Activated effector memory CD4-positive, alpha-beta T cell treated with anti-CD3 and anti-CD28 coated beads, Interleukin-2, amount 50 U/mL, for 16 hours (primary cell): ENCODE measurements around the gene PAQR8.
"Not testable (repeated sequence)": the region's sequence is repeated elsewhere in the genome, so short reads cannot be mapped to it uniquely, and the experiment has no call there.

Experiments
- DNase-seq: peaks from one replicate; pipeline ENCODE4 v3.0.0-alpha.2; 2020

PAQR8 gene

GRCh38 chr6:52384145-52384766 lies 22.3 kb downstream of the PAQR8 start:
- no peak for DNase-seq

- DNase-seq, result no peak
These were observed 23.1 kb downstream of the PAQR8 start for GRCh38 chr6:52385074-52385473.

GRCh38 chr6:52388119-52388518 lies 26.2 kb downstream of the PAQR8 start:
- not testable (repeated sequence) for DNase-seq

- DNase-seq, result no peak
These were observed 26.8 kb downstream of the PAQR8 start for GRCh38 chr6:52388790-52389189.

- no peak for DNase-seq
These were observed 27.3 kb downstream of the PAQR8 start for GRCh38 chr6:52389264-52389625.

- DNase-seq, result peak; percentile 83
These were observed 27.8 kb downstream of the PAQR8 start for GRCh38 chr6:52389626-52390360.

GRCh38 chr6:52390361-52390727 lies 28.4 kb downstream of the PAQR8 start:
- peak; percentile 79 for DNase-seq

- DNase-seq, result no peak
These were observed 29.6 kb downstream of the PAQR8 start for GRCh38 chr6:52391599-52391998.

GRCh38 chr6:52392944-52393343 lies 31.0 kb downstream of the PAQR8 start:
- no peak for DNase-seq

- DNase-seq, result no peak
These were observed 31.8 kb downstream of the PAQR8 start for GRCh38 chr6:52393780-52394179.

GRCh38 chr6:52394251-52394666 lies 32.3 kb downstream of the PAQR8 start:
- no peak for DNase-seq

- DNase-seq, result no peak
These were observed 34.0 kb downstream of the PAQR8 start for GRCh38 chr6:52395969-52396368.

GRCh38 chr6:52399511-52400312 lies 37.8 kb downstream of the PAQR8 start:
- peak; percentile 70 for DNase-seq

GRCh38 chr6:52400313-52401041 lies 38.5 kb downstream of the PAQR8 start:
- no peak for DNase-seq

- no peak for DNase-seq
These were observed 41.1 kb downstream of the PAQR8 start for GRCh38 chr6:52403086-52403485.

GRCh38 chr6:52403627-52404026 lies 41.7 kb downstream of the PAQR8 start:
- no peak for DNase-seq

GRCh38 chr6:52405243-52405642 lies 43.3 kb downstream of the PAQR8 start:
- no peak for DNase-seq

GRCh38 chr6:52407467-52407866 lies 45.5 kb downstream of the PAQR8 start:
- DNase-seq, result no peak

- DNase-seq, result no peak
These were observed 47.5 kb downstream of the PAQR8 start for GRCh38 chr6:52409499-52409898.

GRCh38 chr6:52410979-52411378 lies 49.0 kb downstream of the PAQR8 start:
- no peak for DNase-seq

- no peak for DNase-seq
These were observed 50.0 kb downstream of the PAQR8 start for GRCh38 chr6:52411911-52412310.

GRCh38 chr6:52415333-52415732 lies 53.4 kb downstream of the PAQR8 start:
- no peak for DNase-seq

- DNase-seq, result no peak
These were observed 54.1 kb downstream of the PAQR8 start for GRCh38 chr6:52415917-52416628.
